HG03025 (cell line): ENCODE data around the gene ZNF546.
"Not testable (repeated sequence)": the region's sequence is repeated elsewhere in the genome, so short reads cannot be mapped to it uniquely, and the experiment has no call there.

Experiments used
- ATAC-seq: cut with Tn5 transposase; IDR thresholded peaks from one replicate; pipeline ENCODE4 v1.9.1; 2021; ENCODE audit warnings: mild to moderate bottlenecking, moderate library complexity; ENCODE audit not compliant: unreplicated experiment, low FRiP score

ZNF546 gene

DNA sequence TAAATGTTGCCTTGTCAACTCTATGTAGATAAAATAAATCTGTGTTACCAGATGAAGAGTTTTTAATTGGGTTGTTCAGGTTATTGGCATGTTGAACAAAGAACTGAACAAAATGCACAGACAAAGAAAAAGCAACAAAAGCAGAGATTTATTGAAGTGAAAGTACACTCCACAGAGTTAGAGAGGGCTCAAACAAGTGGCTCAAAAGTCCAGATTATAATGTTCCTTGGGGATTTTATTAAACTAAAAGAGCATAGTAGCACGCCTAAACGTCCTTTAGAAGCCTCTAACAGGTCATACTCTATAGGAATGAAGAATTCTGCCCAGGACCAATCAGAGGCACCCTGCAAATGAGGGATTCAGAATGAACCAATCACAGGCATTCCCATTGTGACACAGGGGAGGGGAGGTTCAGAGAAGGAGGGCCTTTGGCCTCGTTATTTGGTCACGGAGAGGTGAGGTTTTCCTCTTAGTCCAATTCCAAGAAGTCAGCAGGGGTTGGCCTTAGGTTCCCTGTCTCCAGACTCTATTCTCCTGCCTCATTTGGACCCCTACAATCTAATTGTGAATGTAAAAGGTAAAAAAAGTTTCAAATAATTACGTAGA lies 13.1 kb upstream of the ZNF546 start:
- ATAC-seq = no peak

DNA sequence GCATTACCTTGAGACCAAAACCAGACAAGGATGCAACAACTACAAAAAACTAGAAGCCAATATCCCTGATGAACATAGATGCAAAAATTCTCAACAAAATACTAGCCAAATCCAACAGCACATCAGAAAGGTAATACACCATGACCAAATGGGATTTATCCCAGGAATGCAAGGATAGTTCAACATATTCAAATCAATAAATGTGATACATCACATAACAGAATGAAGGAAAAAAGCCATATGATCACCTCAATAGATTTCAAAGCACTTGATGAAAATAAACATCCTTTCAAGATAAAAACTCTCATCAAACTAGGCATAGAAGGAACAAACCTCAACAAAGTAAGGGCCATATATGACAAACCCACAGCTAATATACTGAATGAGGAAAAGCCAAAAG lies 10.2 kb upstream of the ZNF546 start:
- no peak for ATAC-seq

DNA sequence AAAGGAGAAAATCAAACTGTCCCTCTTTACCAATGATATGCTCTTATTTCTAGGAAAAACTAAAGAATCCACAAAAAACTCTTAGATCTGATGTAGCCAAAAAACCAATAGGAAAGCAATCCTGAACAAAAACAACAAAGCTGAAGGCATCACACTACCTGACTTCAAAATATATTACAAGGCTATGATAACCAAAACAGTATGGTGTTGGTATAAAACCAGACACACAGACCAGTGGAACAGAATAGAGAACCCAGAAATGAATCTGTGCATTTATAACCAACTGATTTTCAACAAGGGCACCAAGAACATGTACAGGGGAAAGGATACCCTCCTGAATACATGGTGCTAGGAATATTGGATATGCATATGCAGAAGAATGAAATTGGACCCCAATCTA lies 9.7 kb upstream of the ZNF546 start:
- no peak for ATAC-seq

- no peak for ATAC-seq
Observed at GRCh38 chr19:39987596-39987995, 9.3 kb upstream of the ZNF546 start.

DNA sequence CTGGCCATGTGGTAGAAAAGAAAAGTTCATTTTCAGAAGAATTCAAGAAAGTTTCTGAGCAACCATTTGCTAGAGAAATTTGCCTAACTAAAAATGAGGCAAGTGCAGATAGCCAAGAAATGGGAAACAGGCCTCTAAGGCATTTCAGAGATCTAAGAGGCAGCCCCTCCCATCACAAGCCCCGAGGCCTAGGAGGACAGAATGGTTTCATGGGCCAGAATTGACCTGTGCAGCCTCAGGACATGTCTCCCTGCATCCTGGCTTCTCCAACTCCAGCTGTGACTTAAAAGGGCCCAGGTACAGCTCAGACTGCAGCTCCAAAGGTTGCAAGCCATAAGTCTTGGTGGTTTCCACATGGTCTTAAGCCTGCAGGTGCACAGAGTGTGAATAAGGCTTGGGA lies 3.3 kb upstream of the ZNF546 start:
- ATAC-seq = no peak

DNA sequence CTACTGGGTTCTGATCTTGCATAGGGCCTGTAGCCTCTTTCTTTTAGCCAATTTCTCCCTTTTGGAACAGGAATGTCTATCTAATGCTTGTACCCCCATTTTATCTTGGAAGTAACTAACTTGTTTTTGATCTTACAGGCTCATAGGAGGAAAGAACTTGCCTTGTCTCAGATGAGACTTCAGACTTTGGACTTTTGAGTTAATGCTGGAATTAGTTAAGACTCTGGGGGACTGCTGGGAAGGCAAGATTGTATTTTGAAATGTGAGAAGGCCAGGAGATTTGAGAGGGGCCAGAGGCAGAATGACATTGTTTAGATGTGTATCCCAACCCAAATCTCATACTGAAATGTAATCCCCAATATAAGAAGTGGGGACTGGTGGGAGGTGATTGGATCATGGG lies 2.5 kb upstream of the ZNF546 start:
- ATAC-seq = no peak

DNA sequence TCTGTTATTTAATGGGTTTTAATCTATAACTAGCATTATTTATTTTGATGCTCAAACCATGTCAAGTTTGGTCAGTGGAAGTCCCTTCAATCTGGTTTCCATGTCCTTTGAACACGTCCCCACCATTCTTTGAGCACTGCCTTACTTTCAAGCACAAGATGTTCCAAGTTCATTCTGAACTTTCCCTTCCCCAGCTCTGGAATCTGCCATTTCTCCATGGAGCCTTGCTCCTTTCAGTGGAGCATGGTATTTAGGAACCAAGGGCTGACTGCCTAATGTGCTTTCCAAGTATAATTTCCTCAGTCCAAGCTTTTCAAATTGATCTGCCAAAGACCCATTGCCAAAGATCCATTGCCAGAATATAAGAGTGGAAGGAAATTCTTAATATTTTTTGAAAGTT lies 1.1 kb upstream of the ZNF546 start:
- no peak for ATAC-seq

DNA sequence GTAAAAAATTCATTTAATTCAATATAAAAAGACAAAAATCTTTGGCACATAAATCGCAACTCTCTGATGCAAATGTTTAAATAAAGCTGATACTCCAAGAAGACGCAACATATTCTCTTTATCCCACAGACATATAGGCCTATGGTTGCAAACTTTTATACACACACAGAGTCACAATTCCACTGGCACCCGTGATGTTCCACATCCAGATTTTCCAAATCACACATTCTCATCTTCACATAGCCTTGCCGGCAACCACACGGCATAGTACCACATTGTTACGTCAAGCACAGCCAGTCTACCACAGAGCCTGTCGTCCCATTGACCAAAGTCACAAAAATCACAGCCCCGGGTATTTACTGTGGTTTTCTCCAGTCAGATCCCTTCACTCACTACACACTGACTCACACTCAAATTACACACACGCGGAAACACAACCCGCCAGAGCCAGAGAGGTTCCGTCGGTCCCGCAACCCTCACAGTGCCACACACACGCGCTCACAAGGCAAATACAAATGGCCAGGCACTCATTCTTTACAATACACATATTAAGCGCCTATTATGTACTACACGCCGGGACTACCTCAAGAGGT lies 546 bp upstream of the ZNF546 start:
- no peak for ATAC-seq

- no peak for ATAC-seq
Observed at GRCh38 chr19:39997638-39998216, 867 bp downstream of the ZNF546 start.

DNA sequence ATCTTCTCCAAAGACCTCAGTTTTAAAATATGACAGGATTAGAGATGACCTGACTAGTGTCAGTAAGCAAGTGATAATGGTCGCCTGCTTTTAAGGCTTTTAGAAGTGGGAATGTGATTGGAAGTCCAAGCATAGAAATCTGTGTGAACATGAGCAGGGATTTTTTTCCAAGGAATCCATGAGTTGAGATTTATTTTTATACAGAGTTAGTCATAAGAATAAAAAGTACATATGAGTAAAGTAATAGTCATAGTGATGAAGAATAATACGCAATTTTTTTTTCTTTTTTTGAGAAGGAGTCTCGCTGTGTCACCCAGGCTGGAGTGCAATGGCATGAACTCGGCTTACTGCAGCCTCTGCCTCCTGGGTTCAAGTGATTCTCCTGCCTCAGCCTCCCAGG lies 1.6 kb downstream of the ZNF546 start:
- no peak for ATAC-seq

DNA sequence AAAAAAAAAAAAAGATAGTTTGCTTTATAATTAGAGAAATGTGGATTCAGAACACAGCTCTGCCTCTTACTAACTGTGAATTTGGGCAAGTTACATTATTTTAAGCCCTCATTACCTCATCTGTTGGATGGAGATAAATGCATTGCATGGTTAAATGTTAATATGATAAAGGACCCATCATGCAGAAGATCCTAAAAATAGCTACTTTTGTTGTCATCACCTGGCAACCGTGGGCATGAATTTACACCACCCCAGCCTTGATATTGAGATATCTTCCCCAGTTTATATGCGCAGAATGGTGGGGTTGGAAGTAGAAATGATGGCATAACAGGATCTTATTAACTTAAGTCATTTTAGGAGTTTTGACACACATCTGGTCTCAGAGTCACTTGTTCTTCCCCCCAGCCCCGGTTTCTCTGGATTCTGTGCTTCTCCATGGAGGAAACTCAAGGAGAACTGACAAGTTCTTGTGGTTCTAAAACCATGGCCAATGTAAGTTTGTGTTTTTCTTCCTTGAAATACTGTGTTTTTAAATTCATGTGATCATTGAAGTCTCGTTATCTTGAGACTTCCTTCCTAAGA lies 8.9 kb downstream of the ZNF546 start:
- no peak for ATAC-seq

- no peak for ATAC-seq
Observed at GRCh38 chr19:40006273-40006691, 9.4 kb downstream of the ZNF546 start.

DNA sequence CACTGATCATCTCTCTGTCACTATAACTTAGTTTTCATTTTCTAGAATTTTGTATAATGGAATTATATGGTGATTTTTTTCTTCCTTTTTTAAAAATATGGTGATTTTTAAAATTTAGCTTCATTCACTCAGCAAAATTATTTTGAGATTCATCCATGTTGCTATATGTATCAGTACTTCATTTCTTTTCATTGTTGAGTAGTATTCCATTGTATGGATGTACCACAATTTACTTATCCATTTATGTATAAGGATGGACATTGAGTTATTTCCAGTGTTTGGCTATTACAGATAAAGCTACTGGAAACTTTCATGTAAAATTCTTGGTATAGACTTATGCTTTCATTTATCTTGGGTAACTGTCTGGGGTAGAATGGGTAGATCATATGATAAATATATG lies 12.8 kb downstream of the ZNF546 start:
- ATAC-seq = no peak

DNA sequence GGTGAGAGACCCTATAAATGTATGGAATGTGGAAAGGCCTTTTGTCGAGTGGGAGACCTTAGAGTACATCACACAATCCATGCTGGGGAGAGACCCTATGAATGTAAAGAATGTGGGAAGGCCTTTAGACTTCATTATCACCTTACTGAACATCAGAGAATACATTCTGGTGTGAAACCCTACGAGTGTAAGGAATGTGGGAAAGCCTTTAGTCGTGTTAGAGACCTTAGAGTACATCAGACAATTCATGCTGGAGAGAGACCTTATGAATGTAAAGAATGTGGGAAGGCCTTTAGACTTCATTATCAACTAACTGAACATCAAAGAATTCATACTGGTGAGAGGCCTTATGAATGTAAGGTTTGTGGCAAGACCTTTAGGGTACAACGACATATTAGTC lies 17.1 kb downstream of the ZNF546 start:
- no peak for ATAC-seq

DNA sequence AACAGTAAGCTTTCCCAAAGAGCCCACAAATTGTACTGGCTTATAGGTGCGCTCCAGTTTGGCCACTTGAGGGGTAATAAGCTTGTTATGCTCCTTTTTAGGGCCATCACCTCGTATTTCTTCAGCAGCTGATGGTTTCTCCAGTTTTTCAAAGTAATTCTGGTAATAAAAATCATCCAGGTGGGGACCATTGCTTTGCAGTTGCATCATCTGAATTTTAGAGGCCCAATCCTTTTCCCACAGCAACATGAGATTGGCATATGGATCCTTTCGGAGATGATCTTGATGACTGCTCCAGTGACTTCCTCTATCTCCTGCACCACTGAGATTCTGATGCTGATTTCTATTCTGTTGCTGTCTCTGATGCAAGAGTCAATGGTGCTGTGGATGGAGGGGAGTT lies 27.1 kb downstream of the ZNF546 start:
- no peak for ATAC-seq

DNA sequence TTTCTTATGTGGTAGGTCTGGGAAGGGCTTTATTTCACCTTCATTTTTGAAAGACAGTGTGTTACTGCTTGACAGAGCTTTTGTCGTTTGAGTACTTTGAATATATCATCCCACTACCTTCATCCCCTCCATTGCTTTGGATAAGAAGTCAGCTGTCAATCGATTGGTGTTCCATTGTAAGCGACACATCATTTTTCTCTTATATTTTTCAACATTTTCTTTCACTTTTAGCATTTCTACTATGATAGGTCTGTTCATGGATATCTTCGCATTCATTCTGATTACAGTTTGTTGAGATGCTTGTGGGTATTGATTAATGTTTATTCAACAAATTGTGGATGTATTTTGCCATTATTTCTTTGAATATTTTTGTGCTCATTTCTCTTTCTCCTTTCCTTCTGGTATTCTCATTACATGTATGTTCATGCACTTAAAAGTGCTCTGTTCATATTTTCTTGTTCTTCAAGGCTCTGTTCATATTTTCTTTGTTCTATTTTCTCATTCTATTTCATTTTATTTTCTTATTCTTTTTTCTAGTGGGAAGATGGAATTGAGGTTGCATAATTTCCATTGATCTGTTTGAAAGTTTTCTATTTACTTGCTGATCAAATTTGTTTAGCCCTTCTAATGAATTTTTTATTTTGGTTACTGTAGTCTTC lies 29.2 kb downstream of the ZNF546 start:
- ATAC-seq = no peak

- ATAC-seq = no peak
Observed at GRCh38 chr19:40026597-40026970, 29.7 kb downstream of the ZNF546 start.

DNA sequence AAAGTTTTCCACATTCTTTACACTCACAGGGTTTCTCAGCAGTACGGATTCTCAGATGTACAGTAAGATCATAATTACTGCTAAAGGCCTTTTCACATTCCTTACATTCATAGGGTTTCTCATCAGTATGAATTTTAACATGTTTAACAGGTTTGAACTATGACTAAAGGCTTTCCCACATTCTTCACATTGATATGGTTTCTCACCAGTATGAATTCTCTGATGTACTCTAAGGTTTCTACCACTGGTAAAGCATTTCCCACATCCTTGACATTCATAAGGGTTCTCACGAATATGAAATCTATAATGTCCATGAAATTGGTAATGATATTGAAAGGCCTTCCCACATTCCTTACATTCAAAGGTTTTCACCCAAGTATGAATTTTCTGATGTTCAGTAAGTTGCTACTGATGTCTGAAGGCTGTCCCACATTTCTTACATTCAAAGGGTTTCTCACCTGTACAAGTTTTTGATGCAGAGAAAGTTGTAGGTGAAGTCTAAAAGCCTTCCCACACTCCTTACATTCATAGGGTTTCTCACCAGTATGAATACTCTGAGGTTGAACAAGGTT lies 37.2 kb downstream of the ZNF546 start:
- ATAC-seq = no peak

DNA sequence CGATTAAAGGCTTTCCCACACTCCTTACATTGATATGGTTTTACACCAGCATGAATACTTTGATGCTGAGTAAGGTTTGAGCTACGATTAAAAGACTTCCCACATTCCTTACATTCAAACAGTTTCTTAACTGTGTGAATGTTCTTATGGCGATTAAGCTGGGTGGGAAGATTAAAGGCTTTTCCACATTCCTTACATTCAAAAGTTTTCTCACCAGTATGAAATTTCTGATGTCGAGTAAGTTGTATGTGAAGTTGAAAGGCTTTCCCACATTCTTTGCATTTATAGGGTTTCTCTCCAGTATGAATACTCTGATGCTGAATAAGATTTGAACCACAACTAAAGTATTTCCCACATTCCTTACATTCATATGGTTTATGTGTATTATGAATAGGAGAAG lies 39.1 kb downstream of the ZNF546 start:
- ATAC-seq = no peak

- ATAC-seq = not testable (repeated sequence)
Observed at GRCh38 chr19:40038047-40038446, 41.2 kb downstream of the ZNF546 start.

- not testable (repeated sequence) for ATAC-seq
Observed at GRCh38 chr19:40041718-40042117, 44.9 kb downstream of the ZNF546 start.
